GM18520 (cell line): ENCODE measurements around the gene IL17REL.

ENCODE experiments used
- ATAC-seq: cut with Tn5 transposase; IDR thresholded peaks from one replicate; pipeline ENCODE4 v1.9.1; 2021; ENCODE audit not compliant: unreplicated experiment

The IL17REL gene

DNA sequence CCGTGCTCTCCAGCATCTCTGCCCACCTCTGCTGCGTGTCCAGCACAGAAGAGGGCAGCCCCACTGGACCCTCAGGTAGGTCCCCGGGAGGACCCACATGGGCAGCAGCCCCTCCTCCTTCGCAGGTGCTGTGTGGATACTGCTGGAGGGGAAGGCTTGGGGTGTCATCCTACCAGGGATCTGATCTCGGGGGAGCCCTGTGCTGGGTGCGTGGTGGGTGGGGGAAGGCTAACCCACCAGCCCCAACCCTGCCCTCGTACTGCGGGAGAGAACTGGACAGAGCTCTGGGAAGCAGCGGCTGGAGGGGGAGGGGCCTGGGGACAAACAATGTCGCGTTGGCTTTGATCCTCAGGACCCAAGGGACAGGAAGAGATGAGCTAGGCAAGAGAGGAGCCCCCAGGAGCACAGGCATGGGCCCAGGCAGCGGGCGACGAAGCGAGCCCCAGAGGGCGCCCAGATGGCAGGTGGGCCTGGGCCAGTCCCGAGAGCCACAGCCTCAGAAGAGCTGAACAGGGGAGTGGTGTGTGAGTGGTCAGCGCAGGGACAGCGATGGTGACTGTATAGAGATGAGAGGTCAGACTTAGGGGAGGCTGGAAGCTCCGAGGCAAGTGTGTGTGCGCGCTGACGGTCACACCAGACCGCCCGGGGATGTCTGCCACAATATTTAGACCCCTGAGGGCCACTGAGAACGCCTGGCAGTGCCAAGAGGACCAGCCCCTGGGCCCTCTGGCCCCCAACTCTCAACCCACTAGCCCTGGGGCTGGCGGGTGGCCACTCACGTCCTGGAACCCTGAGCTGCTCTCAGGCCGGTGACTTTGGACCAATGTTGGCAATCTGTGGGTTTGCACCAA lies 53.4 kb downstream of the IL17REL start:
- no peak for ATAC-seq

DNA sequence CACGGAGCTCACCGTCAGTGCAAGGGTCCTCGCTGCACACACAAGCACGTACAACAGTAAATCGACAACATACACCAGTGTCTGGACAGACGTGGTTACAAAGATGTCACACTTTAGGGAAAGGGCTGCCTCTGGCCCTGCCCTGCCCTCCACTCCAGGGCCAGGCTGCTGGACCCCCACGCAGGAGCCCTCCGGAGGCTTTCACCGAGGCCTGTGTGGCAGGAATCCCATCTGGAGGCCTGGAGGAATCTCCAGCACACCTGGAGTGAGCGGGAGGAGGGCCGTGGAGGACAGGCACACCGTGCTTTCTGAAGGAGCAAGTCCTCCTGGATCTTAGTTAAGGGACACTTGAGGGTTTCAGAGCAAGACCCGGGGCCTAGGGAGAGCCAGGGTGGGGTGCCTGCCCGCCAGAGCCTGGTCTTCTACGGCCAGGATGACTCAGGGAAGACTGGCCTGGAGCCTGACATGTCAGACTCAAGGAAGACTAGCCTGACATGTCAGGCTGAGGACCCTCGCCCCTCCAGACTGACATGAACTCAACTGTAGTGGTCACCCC lies 54.1 kb downstream of the IL17REL start:
- no peak for ATAC-seq

DNA sequence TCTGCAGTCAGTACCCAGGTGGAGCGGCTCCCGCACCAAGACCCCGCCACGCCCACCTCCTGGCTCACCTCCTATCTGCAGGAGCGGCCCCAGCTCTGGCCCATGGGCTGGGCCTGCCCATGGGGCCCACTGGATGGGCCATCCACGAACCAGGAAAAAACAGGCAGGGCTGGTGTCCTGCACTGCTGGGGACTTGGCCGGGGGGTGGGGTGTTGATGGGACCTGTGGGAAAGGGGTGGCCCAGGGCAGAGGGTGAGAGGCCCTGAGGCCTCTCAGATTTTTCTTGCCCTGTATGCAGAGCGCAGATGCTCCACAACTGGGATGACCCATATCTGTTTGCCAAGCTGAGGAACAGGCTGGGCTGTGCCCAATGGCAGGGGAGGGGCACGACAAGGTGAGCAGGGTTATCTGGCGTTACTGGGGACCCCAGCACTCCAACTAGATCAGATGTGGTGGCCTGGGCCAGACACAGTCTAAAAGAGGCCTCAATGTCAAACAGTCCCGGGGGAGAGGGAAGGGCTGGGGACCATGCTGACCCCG lies 54.7 kb downstream of the IL17REL start:
- ATAC-seq, result no peak

DNA sequence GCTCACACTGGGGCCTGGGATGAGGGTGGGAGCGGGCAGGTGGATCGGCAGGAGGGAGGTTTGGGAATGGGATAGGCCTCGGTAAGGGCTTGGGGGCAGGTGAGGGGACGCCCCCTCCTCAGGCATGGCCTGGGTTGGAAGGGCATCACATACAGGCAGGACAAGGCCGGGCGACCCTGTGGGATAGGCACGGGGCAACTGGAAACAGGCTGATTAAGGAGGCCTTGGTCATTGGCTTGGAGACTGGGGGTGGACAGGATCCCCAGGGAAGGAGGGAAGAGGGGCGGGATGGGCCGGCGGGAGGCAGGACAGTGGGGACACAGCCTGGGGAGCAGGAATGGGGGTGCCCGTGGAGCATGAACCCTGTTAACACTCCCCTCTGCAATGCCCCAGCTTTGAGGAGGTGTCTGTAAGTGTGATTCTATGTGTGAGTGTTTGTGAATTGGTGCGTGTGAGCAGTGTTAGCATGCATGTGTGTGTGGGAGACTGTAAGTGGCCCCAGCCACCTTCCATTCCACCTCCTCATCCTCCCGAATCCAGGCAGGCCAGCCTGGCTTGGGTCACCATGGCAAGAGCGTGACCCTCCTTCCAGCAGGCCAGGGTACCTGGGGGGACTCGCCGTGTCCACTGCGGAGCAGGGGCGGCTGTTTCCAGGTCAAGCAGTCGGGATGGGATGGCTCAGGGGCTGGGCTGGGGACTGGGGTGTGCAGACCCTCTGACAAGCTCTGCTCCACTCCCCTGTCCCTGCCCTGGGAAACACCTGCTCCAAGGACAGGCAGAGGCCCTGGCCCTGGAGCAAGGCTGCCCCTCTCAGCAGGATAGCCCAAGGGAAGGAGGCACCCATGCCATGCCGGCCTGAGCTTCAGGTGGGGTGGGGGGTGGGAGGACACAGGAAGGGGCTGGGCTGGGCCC lies 55.4 kb downstream of the IL17REL start:
- ATAC-seq, result no peak

DNA sequence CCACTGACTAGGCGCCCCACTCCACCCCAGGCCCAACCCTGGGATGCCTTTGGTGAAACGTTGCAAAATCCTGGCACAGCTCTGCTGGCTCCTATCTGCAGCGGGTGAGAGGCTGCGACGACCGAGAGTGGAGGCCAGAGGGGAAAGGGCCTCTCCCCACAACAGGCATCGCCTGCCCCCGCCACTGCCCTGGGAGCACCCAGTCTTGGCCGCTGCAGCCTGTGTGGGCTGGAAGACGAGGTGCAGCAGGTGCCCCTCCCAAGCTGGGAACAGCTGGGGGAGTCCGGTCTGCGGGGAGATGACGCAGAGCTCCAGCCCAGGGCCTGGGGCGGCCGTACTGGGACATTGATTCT lies 56.2 kb downstream of the IL17REL start:
- ATAC-seq, result no peak

GRCh38 chr22:49955581-49956417 lies 56.8 kb downstream of the IL17REL start:
- no peak for ATAC-seq

GRCh38 chr22:49954991-49955580 lies 57.5 kb downstream of the IL17REL start:
- ATAC-seq, result no peak

GRCh38 chr22:49954354-49954753 lies 58.2 kb downstream of the IL17REL start:
- no peak for ATAC-seq

GRCh38 chr22:49953680-49954344 lies 58.8 kb downstream of the IL17REL start:
- no peak for ATAC-seq

GRCh38 chr22:49953027-49953679 lies 59.4 kb downstream of the IL17REL start:
- no peak for ATAC-seq

DNA sequence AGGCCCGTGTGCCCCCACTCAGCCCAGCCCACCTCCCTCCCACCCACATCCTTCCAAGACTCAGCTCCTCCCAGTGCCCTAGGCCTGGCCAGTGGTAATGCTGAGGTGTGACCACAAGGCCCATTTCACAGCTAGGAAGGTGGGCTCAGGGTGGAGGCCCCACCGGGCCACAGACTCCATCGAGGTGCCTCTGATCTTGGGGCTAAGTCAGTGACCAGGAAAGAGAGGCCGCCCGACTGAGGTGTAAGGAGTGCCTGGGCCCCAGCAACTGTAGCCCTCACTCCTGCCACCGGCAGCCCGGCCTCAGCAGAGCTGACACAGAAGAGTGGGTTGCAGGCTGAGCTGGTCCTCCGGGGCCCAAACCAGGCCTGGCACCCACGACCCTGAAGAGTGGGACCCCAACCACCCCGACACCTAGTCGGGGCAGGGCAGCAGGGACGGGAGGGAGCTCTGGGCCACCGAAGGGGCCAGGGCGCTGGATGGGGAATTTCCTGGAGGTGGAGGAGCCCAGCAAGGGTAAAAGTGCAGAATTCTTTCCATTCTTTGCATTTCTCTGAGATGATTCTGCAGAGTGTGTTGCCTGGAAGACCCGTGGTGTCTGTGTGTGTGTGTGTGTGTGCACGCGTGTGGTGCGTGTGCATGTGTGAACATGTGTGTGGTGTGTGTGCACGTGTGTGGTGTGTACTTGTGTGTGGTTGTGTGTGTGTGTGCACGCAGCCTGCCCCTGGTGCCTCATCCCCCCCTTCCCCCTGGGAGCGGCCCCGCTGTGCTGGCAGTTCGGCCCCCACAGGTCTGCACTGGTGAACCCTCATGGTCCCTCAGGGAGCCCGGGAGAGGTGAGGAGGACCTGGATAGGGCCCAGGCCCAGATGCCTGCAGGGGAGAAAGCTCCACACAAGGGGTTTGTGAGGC lies 60.3 kb downstream of the IL17REL start:
- ATAC-seq, result no peak

DNA sequence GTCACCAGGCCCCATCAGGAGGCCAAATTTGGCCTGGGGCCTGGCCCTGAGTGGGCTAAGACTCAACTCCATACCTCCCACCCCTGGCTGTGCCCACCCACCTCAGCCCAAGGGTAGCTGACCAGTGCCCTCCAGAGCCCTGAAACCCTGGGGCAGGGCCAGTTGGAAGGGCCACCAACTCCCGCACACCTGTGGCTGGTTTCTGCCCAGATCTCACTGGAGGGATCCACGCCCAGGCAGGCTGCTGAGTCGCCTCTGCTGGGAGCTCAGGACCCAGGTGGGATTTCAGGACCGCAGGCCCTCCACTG lies 60.9 kb downstream of the IL17REL start:
- no peak for ATAC-seq

DNA sequence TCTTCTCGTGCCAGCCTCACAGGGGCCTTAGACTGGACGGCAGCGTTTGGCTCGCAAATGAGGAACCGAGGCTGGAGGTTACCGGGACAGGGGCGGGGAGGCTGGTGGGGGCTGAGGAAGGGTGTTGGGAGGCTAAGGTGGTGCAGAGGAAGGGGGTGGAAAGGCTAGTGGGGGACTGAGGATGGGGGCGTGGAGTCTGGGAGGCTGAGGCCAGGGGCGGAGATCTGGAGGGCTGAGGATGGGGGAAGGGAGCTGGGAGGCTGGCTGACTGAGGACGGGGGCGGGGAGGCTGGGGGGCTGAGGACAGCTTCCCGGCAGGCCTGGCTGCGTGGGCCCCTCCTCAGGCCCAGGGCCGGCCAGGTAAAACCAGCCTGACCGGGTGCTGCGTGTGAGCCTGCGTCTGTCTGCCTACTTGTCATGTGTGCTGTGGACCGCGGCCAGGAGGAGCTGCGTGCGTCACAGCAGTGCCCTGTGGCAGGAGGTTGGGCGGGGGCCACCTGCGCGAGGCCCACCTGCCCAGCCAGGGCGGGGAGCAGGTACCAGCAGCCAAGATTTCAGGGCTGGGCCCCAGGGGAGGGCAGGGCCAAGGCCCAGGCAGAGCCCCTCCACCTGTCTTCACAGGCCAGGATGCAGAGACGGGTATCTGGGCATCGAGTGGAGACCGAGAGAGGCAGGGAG lies 61.4 kb downstream of the IL17REL start:
- ATAC-seq, result no peak

- no peak for ATAC-seq
These were observed 62.1 kb downstream of the IL17REL start for GRCh38 chr22:49950396-49950994.

GRCh38 chr22:49949914-49950292 lies 62.7 kb downstream of the IL17REL start:
- ATAC-seq, result no peak

DNA sequence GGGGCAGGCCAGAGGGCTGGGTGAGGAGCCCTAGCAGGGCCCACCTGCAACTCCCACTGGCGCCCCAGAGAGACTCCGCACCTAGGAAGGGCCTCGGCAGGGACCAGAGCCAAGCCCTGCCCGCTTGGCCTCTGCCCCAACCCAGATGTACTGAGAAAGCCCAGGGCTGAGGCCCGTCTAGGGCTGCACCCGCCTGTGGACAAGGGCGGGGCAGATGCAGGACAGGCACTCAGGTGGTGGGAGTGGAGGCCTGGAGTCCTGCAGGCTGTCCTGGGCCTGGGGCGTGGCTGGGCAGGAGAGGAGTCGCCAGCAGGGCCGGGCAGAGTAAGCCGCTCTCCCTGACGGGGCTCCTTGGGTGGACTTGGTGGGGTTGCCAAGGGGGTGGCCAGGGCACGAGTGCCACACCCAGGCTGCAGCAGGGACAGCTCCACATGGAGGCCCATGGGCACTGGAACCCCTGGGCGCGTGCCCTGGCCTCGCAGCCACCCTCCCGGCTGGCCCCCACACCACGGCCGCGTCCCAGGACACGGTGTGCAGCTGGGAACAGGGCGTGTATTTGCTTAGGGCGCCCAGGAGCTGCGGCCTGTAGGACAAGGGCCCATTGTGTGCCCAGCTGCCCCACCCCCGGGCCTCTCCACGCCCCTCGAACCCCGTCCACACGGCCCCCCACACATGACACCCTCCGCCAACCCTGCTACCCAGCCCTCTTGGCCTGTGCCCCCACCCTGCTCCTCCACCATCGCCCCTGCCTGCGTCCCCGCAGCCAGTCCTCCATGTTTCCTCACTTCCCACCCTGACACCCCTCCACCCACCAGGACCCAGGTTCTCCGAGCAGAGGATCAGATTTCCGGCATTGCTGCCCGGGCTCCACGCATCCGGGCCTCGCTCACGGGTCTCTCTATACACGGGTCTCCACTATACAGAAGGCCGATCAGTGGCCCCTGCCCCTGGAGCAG lies 63.3 kb downstream of the IL17REL start:
- no peak for ATAC-seq
